HG02610 (cell line): ENCODE results near the gene TMEM52.
"Not testable (repeated sequence)": the region's sequence is repeated elsewhere in the genome, so short reads cannot be mapped to it uniquely, and the experiment has no call there.

Experiments
- ATAC-seq: cut with Tn5 transposase; IDR thresholded peaks from one replicate; pipeline ENCODE4 v1.9.1; 2021; ENCODE audit warnings: mild to moderate bottlenecking, moderate library complexity; ENCODE audit not compliant: unreplicated experiment

The TMEM52 gene

GRCh38 chr1:1947493-1947892 is 28.4 kb upstream of the TMEM52 start:
- ATAC-seq = no peak

- ATAC-seq = no peak
Observed at GRCh38 chr1:1946540-1946939, 27.5 kb upstream of the TMEM52 start.

- no peak for ATAC-seq
Observed at GRCh38 chr1:1945782-1946393, 26.8 kb upstream of the TMEM52 start.

GRCh38 chr1:1943834-1944570 is 24.9 kb upstream of the TMEM52 start:
- ATAC-seq = no peak

GRCh38 chr1:1942753-1943656 is 23.9 kb upstream of the TMEM52 start:
- no peak for ATAC-seq

- no peak for ATAC-seq
Observed at GRCh38 chr1:1941868-1942752, 23.0 kb upstream of the TMEM52 start.

GRCh38 chr1:1941211-1941841 is 22.2 kb upstream of the TMEM52 start:
- ATAC-seq = no peak

- no peak for ATAC-seq
Observed at GRCh38 chr1:1940123-1940425, 21.0 kb upstream of the TMEM52 start.

GRCh38 chr1:1939296-1940122 is 20.4 kb upstream of the TMEM52 start:
- ATAC-seq = no peak

- ATAC-seq = no peak
Observed at GRCh38 chr1:1938613-1939295, 19.7 kb upstream of the TMEM52 start.

- ATAC-seq = no peak
Observed at GRCh38 chr1:1938276-1938573, 19.1 kb upstream of the TMEM52 start.

GRCh38 chr1:1937549-1938275 is 18.6 kb upstream of the TMEM52 start:
- no peak for ATAC-seq

- no peak for ATAC-seq
Observed at GRCh38 chr1:1937061-1937460, 18.0 kb upstream of the TMEM52 start.

- ATAC-seq = not testable (repeated sequence)
Observed at GRCh38 chr1:1934848-1935247, 15.8 kb upstream of the TMEM52 start.

- no peak for ATAC-seq
Observed at GRCh38 chr1:1929639-1930545, 10.8 kb upstream of the TMEM52 start.

GRCh38 chr1:1929102-1929638 is 10.1 kb upstream of the TMEM52 start:
- no peak for ATAC-seq
